PFSK-1 (cell line): Measurements from ENCODE around the gene RDH5.

Source experiments
- POLR2AphosphoS5 ChIP-seq: IDR thresholded peaks from 2 replicates; pipeline ENCODE4 v1.6.1; 2012; ENCODE audit warnings: low read depth, mild to moderate bottlenecking, control low read depth, low read length, moderate library complexity
- TAF1 ChIP-seq: IDR thresholded peaks from 2 replicates; pipeline ENCODE4 v1.6.1; 2012; ENCODE audit warnings: low read length, control low read depth, borderline replicate concordance; ENCODE audit not compliant: insufficient read depth
- TF ChIP-seq, protein P1 (sequence below), 2 experiments: IDR thresholded peaks; 2 replicates each; pipeline versions ENCODE4 v1.6.1 to v1.8.0; 2011 to 2012; ENCODE audit warnings: low read depth in 2 of 2, low read length in 2 of 2, control low read depth in 1 of 2, inconsistent platforms in 1 of 2, mild to moderate bottlenecking in 1 of 2, moderate library complexity in 1 of 2; ENCODE audit not compliant: insufficient read depth in 1 of 2

DNA sequence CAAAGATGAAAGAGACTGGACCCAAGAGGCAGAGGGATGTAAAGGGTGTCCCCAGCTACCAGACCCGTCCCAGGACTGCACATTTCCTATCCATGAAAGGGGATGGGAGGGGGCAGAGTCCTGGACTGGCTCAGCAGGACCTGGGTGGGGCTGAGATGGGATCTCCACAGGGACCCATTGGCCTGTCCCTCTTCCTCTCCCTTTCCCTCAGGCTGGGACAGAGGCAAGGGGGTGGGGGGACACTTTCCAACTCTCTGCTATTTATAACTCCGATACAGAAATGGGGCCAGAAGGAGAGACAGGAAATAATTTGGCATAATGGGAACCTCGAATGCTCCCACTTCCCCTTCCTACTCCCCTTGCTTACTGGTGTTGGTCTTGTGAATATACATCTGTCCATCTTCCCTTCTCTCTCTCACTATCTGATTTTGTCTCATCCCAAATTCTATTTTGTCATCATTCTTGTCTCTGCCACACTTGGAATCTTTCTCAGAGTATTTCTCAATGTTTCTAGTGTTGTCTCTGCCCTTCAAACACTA is 11.4 kb upstream of the RDH5 start:
- TF ChIP-seq POLR2AphosphoS5 = no peak
- TF ChIP-seq, protein P1, sequence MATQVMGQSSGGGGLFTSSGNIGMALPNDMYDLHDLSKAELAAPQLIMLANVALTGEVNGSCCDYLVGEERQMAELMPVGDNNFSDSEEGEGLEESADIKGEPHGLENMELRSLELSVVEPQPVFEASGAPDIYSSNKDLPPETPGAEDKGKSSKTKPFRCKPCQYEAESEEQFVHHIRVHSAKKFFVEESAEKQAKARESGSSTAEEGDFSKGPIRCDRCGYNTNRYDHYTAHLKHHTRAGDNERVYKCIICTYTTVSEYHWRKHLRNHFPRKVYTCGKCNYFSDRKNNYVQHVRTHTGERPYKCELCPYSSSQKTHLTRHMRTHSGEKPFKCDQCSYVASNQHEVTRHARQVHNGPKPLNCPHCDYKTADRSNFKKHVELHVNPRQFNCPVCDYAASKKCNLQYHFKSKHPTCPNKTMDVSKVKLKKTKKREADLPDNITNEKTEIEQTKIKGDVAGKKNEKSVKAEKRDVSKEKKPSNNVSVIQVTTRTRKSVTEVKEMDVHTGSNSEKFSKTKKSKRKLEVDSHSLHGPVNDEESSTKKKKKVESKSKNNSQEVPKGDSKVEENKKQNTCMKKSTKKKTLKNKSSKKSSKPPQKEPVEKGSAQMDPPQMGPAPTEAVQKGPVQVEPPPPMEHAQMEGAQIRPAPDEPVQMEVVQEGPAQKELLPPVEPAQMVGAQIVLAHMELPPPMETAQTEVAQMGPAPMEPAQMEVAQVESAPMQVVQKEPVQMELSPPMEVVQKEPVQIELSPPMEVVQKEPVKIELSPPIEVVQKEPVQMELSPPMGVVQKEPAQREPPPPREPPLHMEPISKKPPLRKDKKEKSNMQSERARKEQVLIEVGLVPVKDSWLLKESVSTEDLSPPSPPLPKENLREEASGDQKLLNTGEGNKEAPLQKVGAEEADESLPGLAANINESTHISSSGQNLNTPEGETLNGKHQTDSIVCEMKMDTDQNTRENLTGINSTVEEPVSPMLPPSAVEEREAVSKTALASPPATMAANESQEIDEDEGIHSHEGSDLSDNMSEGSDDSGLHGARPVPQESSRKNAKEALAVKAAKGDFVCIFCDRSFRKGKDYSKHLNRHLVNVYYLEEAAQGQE (IDR thresholded peaks at IDR 0.05; ENCODE audit: insufficient read depth in 1 of 2, low read depth in 2 of 2, low read length in 2 of 2) = no peak
- TF ChIP-seq TAF1 = no peak
